NCI-H128 (cell line): ENCODE measurements around the gene BLOC1S1.

Experiments
- DNase-seq: peaks from one replicate; lab custom pipeline; 2025; ENCODE audit not compliant: unreplicated experiment; lab: John Stamatoyannopoulos, UW

The BLOC1S1 gene

DNA sequence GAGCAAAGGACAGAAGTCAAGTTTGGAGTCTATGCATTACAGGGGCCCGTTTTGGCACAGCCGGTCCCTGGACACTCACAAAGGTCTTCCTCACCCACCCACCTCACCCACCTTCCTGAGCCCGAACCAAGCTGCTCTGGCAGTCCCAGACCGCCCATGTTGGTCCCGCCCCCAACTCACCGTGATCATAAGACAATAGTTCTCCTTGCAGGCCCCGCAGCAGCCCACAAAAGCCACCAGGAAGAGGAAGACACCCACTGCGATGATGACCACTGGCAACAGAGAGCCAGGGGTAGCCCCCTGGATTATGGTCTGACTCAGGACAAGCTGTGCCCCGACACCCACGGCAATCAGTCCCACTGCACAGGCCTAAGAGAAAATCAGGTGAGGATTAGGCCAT lies 11.1 kb downstream of the BLOC1S1 start:
- no peak for DNase-seq

DNA sequence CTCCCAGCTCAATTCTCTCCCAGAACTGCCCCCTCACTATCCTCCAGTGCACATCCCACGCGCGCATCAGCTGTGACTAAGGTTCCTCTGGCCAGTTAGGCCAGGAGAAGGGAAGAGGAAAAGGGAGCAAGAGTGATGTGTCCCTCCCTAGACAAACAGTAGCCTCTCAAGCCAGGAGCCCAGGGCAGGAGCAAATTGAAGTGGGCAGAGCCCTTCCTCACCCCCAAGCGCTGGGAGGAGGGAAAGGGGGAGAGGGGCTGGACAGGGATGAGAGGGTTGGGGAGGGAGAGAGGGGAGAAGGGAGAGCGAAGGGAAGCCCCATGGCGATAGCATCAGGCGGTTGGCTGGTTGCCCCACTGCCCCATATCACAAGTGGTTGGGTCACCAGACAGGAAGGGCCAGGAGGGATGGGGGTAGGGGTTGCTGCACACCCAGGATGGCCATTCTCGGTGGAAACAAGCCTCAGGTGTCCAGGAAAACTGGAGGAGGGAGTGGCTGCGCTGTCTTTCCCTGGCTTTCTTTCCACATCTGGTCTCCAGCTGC lies 11.9 kb downstream of the BLOC1S1 start:
- no peak for DNase-seq

GRCh38 chr12:55728186-55728938 lies 12.5 kb downstream of the BLOC1S1 start:
- DNase-seq = no peak

DNA sequence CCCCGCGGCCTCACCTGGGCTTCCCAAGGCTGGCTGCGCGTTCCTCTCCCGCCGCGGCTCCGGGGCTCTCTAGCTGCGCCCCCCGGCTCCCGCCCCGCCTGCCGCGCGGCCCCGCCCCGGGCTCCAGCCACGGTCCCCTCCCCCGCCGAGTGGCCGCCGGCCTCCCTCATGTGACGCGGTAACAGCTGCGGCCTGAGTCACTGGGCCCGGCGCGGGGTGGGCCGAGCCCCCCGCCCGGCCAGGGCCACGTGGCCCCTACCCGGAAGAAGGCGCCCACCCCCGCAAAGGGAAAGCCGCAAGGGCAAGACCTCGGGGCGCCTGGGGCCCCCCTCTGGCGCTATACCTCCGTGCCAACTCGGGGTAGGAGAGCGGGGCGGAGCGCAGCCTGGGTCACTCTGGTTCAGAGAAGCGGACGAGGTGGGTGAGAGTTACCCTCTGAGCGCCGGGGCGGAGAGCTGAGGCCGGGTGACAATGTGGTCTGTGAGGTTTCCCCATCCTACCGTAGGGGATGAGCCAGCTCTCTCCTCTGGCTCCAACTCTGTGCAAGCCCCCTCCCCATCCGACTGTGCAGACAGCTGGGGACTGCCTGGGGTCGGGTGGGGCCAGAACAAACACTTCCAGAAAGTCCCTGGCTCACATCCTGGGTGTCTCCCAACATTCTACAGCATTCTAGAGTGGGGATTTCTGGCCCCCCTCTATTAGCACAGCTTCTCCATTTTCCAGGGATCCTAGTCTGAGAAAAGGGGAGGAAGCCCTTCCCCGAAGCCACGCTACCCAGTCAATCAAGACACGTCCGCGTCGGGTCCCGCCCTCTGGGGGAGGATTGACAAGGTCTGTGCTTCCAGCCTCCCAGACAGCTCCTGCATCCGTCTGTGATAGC lies 13.3 kb downstream of the BLOC1S1 start, which contains the start of gene CD63:
TSS of gene CD63 (minus strand) at position 71 of the 880 bp plus-strand sequence. CDS start 668 bp downstream, outside the sequence.
- peak; percentile 69 for DNase-seq

DNA sequence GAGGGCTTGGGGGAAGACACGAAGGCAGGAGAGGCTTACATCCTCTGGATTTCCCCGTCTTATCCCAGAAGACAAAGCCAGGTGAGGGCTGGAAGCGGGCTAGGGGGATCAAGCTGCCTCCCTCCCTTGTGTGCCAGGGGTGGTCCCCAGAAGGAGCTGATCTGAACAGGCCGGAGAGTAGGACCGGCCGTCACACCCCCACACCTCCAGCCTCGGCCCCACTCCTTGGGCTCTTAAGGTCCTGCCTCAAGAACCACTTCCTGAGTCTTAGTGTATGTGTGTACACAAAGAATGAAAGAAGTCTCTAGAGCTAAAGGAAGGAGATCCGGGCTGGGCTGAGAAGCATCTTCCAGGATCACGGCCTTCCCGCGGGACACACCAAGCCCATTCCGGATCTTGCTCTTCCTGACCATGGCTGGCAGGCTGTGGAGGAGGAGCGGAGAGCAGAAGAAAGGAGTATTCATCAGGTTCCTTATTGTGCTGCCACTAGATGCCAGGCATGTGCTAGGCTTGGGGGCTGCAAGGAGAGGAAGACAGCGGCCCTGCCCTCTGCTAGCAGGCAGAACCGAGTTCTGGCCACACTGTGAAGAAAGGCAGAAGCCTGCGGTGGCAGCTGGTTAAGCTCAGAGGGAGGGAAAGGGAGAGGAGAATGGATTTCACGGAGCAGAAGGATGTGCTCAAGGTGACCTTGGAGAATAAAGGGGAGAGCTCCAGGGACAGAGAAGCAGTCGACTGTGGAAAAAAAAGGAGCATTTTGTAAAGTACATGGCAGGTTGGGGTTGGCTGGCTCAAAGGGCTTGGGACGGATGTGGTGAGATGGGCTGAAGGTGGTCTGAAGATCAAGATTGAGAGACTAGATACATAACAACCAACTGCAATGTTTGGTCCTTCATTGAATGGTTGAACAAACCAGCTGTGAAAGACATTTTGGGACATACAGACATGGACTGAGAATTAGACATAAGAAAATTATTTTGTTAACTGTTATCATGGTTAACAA lies 14.3 kb downstream of the BLOC1S1 start:
- DNase-seq = no peak

- no peak for DNase-seq
Observed at GRCh38 chr12:55732288-55732687, 16.4 kb downstream of the BLOC1S1 start.

- no peak for DNase-seq
Observed at GRCh38 chr12:55733021-55733555, 17.2 kb downstream of the BLOC1S1 start.

GRCh38 chr12:55733858-55734257 lies 18.0 kb downstream of the BLOC1S1 start:
- DNase-seq = no peak

GRCh38 chr12:55734595-55734994 lies 18.7 kb downstream of the BLOC1S1 start:
- DNase-seq = no peak

GRCh38 chr12:55736076-55736475 lies 20.2 kb downstream of the BLOC1S1 start:
- no peak for DNase-seq

GRCh38 chr12:55736780-55737580 lies 21.1 kb downstream of the BLOC1S1 start:
- DNase-seq = peak; percentile 55

DNA sequence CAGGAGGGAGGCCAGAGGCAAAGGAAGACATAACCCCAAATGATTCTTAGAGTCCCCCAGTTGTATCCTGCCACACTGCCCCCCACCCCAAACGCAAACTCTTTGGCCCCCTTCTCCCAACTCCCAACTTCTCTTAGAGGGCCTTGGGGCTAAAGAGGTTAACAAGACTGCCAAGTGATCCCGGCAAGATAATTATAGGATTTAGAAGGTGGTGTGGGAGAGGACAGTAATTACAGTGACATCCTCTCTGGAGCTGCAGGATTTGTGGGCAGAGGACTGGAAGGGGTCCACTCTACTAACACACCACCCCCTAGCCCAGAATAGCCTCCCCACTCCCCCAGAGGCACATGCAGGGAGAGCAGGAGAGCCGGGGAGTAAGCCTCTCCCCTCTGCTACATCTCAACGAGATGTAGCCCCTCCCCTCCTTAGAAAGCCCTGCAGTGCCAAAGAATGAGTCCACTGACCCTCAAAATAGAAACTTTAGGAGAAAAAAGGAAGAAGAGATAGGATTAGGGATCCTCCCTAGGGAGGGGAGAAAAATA lies 21.8 kb downstream of the BLOC1S1 start:
- DNase-seq = no peak

DNA sequence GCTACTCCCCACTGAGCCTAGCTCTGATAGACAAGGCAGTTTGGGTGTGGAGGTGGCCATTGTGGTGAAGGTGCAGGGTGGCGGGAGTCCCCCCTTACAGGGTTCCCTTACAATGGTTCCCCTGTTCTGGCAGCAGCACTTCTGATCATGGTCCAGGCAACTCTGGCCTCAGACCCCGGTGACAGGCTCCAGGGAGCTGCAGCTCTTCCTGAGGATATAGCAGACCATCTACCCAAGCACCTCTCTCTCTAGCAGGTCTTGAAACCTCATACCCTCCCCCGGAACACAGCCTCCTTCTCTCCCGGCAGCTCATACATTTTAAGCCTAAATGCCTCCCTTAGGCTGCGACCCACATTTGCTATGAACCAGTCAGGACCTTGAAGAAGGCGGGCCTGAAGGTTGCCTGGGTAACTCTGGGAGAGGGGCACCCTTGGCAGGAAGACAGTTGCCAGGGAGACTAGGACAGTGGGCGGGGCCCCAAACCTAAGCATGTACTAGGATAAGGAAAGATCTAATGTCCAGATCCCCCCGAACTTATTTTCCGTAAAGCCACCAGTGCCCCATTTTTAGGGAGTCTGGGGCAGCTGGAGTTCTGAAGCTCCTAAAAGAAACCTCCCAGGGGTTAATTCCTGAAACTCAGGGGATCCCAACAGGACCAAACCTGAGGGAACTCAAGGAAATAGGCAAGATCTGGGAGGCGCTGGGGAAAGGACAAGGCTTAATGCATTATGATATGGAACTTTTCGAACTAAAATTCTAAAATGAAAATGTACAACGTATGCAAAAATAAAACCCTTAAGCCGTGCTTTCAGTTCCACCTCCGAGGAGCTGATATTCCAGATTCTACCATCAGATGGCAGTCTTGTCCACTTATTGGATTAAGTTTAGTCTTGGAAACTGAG lies 22.5 kb downstream of the BLOC1S1 start:
- DNase-seq = peak; percentile 86

GRCh38 chr12:55739025-55739378 lies 23.2 kb downstream of the BLOC1S1 start:
- no peak for DNase-seq

GRCh38 chr12:55741931-55742680 lies 26.3 kb downstream of the BLOC1S1 start:
- DNase-seq = no peak

DNA sequence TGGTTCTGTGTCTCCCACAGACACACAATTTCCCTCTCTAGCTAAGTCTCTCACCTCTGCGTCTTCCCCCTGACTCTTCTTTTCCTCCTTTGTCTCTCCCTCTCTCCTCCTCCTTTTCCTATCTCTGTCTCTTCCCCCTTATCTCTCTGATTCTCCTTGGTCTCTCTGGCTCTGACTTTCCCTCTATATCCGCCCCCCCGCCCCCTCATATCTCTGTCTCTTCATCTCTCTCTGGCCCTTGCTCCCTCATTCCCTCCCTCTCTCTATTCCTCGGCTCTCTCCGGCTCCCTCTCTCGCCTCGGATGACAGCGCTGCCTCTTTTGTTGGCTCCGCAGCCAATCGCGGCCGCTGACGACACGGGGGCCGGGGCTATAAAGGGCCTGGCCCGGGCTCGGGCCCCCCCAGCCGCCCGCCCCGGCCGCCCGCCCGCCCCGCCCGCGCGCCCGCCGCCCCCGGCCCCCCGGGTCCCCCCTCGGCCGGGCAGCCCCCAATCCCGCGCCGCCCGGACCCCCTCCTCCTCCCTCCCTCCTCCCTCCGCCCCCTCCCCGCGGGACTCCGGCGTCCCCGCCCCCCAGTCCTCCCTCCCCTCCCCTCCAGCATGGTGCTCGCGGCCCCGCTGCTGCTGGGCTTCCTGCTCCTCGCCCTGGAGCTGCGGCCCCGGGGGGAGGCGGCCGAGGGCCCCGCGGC lies 27.0 kb downstream of the BLOC1S1 start, which contains the start of gene GDF11:
TSS of gene GDF11 (plus strand) at position 404 of the 687 bp plus-strand sequence. CDS start at position 599, 195 bp downstream.
- DNase-seq = peak; percentile 76
